Stimulated activated CD8-positive, alpha-beta memory T cell treated with anti-CD3 and anti-CD28 coated beads, Interleukin-12 subunit alpha, Interleukin-12 subunit beta, amount 100 ng/mL, for 24 hours (primary cell): ENCODE measurements around the gene FAM120C.

ENCODE experiments used
- DNase-seq: peaks from one replicate; pipeline ENCODE4 v3.0.0-alpha.2; 2020; ENCODE audit errors: extremely low read depth

The FAM120C gene

DNA sequence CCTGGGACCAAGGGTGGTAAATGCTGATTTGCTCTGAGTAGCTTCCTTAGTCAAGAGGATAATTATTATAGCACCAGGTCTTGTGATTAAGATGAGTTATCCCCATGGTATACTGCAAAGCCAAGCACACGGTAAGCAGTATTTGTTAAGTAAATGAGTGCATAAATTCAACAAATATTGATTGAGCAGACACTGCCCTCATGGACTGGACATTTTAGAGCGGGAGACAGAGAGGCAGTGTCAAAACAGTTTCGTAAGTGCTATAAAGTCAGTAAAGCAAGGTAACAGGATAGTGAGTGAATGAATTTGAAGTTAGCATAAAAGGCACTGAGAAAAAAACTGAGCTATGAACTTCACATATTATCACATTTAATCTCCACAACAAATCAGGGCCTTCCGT lies 152.7 kb downstream of the FAM120C start:
- no peak for DNase-seq

DNA sequence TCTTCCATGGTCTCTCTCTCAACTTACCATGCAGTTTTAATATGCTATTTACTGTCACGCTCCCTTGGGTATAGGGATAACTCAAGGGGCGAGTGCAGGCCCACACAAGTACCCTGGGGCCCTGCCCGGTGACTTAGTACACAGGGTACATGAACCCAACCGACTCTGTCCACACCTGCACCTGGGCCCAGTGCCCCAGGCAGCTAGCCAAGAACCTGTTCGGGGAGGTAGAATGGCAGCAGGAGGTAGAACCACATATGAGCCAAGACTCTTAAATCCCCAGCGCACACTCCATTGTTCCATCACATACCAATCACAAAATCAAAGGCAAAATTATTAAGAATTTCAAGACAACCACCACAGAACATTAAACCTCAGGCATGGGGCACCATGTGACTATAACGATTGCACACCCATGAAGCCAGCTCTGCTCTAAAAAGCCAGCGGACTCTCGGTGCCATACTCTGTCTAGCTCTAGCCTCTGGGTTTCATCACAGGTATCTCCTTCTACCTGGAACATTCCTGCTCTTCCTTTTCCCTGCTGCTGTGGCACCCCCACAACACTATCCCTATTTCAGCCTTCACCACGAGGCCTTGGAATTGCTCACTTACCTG lies 153.4 kb downstream of the FAM120C start:
- DNase-seq = no peak

DNA sequence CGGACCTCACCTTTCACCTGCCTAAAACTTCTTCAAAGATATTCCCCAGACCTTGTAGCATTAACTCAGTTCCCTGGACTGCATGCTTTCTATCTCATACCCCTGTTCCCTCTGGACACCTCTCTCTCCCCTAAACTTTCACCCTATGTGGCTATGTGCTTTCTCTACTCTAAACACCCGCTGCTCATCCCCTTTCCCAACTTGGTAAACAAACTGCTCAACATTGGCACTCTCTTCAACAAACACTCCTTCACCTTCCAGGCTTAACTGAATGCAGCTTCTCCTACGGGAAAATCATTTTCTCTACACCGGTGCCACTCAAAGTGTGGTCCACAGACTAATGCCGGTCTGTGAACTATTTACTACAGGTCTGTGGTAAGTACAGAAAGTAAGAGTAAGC lies 158.7 kb downstream of the FAM120C start:
- DNase-seq = no peak
